ENCODE results near the gene ARHGEF19.
A peak's percentile ranks its signal among the peaks of the same experiment; 100 is the strongest.
"Not testable (repeated sequence)": the region's sequence is repeated elsewhere in the genome, so short reads cannot be mapped to it uniquely, and the experiment has no call there.

Gene ARHGEF19

DNA sequence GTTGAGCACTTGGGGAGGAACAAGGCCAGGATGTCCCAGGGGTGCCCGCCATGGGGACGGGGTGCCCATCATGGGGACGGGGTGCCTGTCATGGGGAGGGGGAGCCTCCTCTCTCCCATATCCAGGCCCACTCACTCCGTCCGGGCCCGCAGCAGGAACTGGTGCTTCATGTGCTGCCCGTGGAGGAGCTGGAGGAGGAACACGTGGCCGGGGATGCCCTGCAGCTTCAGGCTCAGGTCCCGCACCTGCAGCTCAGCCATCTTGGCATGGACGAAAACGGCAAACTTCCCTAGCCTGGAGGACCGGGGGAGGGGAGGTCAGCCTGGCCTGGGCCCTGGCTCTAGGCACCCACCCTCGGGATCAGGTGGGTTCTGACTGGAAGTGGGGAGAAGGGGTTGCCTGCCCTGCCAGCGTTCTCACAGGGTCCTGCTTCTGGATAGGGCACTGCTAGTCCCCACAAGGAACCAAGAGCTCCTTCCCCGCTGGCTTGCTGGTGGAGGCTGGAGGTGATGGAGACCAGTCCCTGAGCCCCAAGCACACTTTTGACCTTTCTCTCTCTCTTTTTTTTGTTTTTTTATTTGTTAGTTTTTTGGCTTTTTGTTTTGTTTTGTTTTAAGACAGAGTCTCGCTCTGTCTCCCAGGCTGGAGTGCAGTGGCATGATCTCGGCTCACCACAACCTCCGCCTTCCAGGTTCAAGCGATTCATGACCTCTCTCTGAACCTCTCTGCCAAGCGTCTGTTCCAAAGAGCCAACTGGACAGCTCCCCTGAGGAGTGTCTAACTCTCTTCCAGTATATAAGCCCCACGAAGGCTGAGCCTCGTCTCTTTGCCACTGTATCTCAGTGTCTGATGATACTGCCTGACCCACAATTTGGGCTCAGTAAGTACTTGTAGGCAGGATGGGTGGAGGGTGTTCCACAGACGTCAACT lies 9.9 kb downstream of the ARHGEF19 start:
- DNase-seq: no peak

GRCh38 chr1:16199700-16200099 lies 12.8 kb downstream of the ARHGEF19 start:
- no peak for DNase-seq

DNA sequence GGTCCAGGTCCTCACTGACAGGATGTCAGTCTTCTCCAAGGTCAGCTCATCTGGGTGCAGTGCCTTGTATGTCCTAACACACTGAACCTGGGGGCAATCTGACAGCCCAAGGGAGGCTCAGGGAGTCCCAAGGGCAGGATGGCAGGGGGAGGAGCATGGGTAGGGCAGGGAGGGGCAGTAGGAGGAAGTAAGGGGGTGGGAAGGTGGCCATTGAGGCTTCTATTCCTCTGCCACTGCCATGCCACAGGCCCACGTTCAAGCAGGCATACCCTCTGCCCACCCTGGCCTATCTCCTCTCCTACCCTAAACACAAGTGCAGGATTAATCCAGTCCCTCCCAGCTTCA lies 13.3 kb downstream of the ARHGEF19 start:
- no peak for DNase-seq

DNA sequence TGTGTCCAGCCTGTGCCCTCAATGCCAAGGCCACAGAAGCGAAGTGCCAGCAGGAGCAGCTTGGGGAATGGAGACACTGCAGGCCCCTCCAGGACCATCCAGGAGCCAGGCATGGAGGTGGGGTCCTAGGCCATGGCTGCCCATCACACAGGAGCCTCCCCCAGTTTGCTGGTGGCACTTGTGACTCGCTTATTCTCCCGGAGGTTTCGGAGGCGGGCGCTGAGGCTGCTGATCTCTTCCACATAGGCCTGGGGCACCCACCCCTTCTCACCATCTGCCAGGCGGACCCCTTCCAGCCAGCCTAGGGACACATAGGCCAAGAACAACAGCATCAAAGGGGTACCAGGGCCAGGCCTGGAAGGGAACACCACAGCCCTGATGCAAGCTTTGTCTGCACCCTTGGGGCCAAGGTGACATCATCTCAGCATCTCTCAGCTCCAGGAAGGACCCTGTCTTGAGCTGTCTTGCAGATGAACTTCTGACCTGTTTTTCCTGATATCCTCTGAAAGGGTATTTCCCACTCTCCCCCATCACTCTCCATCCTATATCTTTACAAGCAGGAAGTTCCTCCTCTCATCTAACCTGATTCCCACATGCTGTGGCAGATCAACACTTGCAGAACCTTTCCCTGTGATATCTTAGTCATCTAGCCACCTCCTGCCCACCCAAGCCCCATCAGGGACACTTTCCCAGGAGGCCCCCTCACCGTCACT lies 13.9 kb downstream of the ARHGEF19 start:
- no peak for DNase-seq

- DNase-seq: no peak
Observed at GRCh38 chr1:16196874-16197273, 15.6 kb downstream of the ARHGEF19 start.

- not testable (repeated sequence) for DNase-seq
Observed at GRCh38 chr1:16196139-16196538, 16.3 kb downstream of the ARHGEF19 start.

GRCh38 chr1:16195518-16195905 lies 16.9 kb downstream of the ARHGEF19 start:
- DNase-seq: no peak

GRCh38 chr1:16191916-16192546 lies 20.4 kb downstream of the ARHGEF19 start:
- DNase-seq: no peak

DNA sequence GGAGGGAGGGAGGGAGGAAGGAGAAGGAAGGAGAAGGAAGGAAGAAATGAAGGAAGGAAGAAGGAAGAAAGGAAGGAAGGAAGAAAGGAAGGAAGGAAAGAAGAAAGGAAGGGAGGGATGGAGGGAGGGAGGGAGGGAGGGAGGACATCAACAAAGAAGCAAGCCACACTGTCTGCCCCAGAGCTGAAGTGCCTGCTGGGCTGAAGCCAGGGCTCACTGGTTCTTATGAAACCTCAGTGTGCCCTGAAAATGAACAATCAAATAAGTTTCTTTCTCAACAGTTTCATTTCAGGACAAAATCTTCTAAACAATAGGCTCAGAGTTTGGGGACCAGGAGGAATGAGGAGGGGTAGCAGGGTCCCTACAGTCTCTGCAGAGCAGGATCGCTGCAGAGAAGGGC lies 21.1 kb downstream of the ARHGEF19 start:
- DNase-seq: no peak

DNA sequence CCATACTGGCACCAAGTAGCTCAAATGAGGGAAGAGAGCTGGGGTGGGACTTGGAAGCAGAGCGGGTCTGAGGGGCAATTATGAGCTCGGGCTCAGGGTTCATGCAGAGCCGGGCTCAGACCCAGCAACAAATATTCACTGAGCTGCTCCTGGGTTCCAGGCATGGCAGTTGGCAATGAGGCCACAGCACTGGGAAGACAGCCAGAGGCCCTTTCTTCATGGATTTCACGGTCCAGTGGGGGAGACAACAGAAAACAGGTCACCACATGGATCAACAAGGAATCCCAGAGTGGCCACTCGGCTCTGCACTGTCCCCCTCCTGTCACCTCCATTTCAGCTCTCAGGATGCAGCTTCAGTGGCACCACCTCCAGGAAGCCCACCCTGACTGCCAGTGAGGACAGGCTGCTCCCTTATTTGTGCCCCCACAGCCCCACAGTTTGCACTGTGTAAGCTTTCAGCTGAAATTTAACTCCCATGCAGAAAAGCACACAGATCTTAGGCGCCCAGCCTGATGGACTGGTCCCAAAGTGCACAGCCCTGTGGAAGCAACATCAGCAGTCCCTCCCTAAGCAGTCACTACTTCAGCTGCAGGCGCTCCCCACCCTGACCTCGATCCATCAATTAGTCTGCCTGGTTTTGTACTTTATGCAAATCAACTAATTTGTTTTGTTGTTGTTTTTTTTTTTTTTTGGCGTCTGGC lies 22.4 kb downstream of the ARHGEF19 start:
- DNase-seq: no peak

GRCh38 chr1:16189003-16189402 lies 23.4 kb downstream of the ARHGEF19 start:
- no peak for DNase-seq

GRCh38 chr1:16187748-16188401 lies 24.6 kb downstream of the ARHGEF19 start:
- DNase-seq: peak; percentile 72

DNA sequence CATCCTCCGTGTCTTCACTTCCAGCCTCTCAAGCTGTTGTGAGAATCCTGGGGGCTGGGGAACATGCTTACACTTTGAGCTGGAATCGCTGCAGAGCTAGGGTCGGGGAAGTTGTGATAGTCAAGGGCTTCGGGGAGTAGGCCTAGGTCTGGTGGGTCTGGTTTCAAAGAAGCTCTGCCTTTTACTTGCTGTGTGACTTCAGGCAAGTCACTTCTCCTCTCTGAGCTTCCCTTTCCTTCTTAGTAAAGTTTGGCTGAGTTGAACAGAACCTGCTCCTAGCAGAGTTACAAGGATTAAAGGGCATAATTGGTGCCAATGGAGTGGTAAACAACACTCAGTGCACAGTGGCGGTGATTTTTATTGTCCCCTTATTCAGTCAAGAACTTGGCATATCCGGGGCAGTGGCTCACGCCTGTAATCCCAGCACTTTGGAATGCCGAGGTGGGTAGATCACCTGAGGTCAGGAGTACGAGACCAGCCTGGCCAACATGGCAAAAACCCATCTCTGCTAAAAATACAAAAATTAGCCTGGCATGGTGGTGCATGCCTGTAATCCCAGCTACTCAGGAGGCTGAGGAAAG lies 25.7 kb downstream of the ARHGEF19 start:
- no peak for DNase-seq

GRCh38 chr1:16184557-16185303 lies 27.7 kb downstream of the ARHGEF19 start:
- no peak for DNase-seq

DNA sequence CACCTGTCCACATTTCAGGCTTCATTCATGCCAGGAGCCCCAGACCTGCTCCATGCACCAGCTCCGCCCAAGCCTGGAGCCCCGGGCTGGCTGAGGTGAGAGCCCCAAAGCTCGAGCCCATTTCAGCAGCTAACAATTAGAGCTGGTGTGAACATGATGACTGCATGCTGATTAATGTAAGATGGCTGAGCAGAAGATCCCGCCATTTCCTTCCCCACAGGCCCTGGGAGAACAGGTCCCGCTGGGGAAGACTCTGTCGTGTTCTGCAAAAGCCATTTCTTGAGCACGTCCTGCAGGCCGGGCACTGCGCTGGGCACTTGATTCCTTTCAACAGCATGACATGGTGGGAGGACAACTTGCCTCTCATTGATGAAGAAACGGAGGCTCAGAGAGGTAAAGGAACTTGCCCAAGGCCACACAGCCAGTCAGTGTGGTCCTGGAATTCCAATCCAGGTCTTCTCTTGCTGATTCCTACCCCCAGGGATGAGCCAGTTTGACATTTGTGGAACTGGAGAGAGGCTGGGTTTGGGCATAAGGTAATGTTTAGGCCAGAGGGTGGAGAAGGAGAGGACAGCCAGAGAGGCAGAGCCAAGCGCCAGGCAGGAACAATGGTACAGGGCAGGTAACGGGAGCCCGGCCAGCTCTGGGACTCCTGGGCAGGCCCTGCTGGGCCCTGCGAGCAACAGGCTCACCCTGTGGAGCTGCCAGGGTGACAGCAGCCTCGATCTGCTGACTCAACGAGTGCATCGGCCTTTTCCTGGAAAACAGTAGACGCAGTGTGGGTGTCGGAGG lies 28.5 kb downstream of the ARHGEF19 start:
- no peak for DNase-seq

GRCh38 chr1:16183179-16183578 lies 29.3 kb downstream of the ARHGEF19 start:
- no peak for DNase-seq

DNA sequence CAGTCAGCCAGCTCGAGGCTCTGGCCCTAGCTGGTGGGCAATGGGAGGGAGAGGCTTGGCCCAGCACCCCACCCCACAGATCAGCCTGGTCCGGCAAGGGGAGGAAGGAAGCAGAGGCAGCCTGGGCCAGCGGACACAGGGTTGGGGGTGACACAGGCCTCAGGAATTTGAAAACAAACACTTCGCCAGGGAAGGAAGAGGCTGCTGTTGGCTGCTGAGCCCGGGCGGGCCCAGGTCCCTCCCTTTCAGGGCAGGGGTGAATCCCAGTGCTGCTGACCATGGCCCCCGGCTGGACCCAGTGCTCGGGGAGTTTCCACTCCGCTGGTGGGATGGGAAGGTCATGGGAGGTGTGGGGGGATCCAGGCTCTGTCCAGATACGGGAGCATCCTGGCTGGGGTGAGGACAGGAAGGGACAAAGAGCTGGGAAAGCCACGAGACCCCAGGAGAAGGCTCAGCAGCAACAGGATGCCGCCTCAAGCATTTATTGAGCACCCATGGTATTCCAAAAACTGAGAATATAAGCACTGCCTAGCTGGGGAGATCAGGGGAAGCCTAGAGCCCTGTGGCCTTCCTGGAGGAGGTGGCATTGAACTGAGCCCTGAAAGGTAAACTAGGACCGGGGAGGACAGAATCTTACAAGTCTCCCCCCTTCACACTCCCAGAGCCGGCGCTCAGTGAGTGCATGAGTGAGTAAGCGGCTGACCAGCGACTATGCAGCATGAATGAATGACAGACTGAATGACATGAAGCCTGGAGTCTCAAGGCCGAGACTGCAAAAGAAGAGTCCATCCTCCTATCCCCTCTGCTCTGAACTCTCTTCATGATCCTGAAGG lies 30.3 kb downstream of the ARHGEF19 start:
- no peak for DNase-seq

DNA sequence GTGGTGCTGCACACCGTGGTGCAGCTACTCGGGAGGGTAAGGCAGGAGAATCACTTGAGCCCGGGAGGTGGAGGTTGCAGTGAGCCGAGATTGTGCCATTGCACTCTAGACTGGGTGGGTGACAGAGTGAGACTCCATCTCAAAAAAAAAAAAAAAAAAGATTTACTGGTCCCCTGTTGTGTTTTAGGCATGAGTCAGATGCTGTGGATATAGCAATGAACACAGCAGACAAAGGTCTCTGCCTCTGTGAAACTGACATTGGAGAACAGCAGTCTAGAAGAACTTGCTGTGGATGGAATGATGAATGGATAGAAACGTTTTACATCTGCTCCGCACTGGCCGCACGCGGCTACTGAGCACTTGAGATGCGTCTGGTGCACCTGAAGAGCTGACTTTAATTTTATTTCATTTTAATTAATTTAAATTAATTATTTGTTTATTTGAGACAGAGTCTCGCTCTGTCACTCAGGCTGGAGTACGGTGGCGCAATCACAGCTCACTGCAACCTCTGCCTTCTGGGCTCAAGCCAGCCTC lies 32.1 kb downstream of the ARHGEF19 start:
- DNase-seq: no peak

Measured in activated T-cell treated with anti-CD3 and anti-CD28 coated beads for 4 hours (primary cell).